Measurements from ENCODE around the gene ARL17B. TPM values are rescaled to one million over a fixed set of nuclear protein-coding genes. Genes with fewer than 3 reads are reported as not detected.

Gene ARL17B
- total and polyA plus RNA-seq, 2 of the 4 experiments (the other 2 are of a cell fraction), result 4.8 to 6.5 TPM

GRCh38 chr17:46270032-46270431 is 91.5 kb downstream of the ARL17B start:
- Histone ChIP-seq H4K5ac (ENCODE audit: low read depth, low read length) (no peak overlapping the region), H4K20me1 (ENCODE audit: insufficient read depth, low read length) (no peaks in the 10 kb centered on the region), H2AK9ac (replicated peaks; ENCODE audit: low read depth, low read length, poor library complexity) (no peak overlapping the region), H2AK5ac (ENCODE audit: low read depth, low read length) (no peak overlapping the region), H3K14ac (replicated peaks; ENCODE audit: low read depth, low read length) (no peak overlapping the region), H3K56ac (ENCODE audit: extremely low read depth, insufficient read depth, low read length) (no peak overlapping the region), H4K91ac (ENCODE audit: insufficient read depth, low read depth, low read length) (no peak overlapping the region), H3K9ac (ENCODE audit: low read depth, low read length) (no peak overlapping the region), H2BK20ac (ENCODE audit: low read depth, low read length) (no peak overlapping the region), H2AFZ (replicated peaks; ENCODE audit: low read length, poor library complexity) (no peak overlapping the region), H2BK15ac (ENCODE audit: low read depth, low read length) (no peak overlapping the region), H3K23ac (ENCODE audit: low read depth, low read length) (no peak overlapping the region), H2BK120ac (ENCODE audit: low read depth, low read length) (no peak overlapping the region), H3K27ac (ENCODE audit: insufficient read depth, low read length) (no peak overlapping the region), H3K9me1 (ENCODE audit: insufficient read depth, low read length) (no peaks in the 10 kb centered on the region; the same call in 1 of the 2 replicates), H3K27me3 (ENCODE audit: control insufficient read depth, insufficient read depth, low read length) (peaks cover 2% of the 10 kb centered on the region; the same call in 1 of the 2 replicates), H3K4ac (ENCODE audit: low read depth, low read length) (no peak overlapping the region), H4K8ac (ENCODE audit: low read depth in 2 of 2, low read length in 2 of 2) (no peak overlapping the region), H3K4me2 (ENCODE audit: low read depth, low read length) (no peak overlapping the region), H3K18ac (ENCODE audit: low read depth, low read length) (no peak overlapping the region), H3K79me1 (ENCODE audit: low read depth in 1 of 2, low read length in 2 of 2) (peaks cover 0 to 6% of the 10 kb centered on the region in 2 experiments; a peak in 1 of 4 replicates), H3K4me3 (ENCODE audit: insufficient read depth, low read depth, low read length) (no peak overlapping the region), H3K4me1 (ENCODE audit: control insufficient read depth, insufficient read depth, low read length) (peaks cover 11% of the 10 kb centered on the region), H2BK5ac (ENCODE audit: low read depth, low read length, poor library complexity, severe bottlenecking) (no peak overlapping the region), H3K36me3 (ENCODE audit: control insufficient read depth, insufficient read depth, low read length) (no peaks in the 10 kb centered on the region), H3K9me3 (ENCODE audit: control insufficient read depth, insufficient read depth, low read length) (no peaks in the 10 kb centered on the region)
- no peak for DNase-seq
- BruUV-seq (replicated peaks), result no TSS peak
- TF ChIP-seq CHD1 (IDR thresholded peaks at IDR 0.05; ENCODE audit: low read depth, low read length) (no peak), MXI1 (IDR thresholded peaks at IDR 0.05; ENCODE audit: borderline replicate concordance, low read depth, low read length) (no peak), CEBPB (IDR thresholded peaks at IDR 0.05; ENCODE audit: low read depth, low read length) (no peak), SMC3 (IDR thresholded peaks at IDR 0.05; ENCODE audit: low read depth, low read length) (no peak), RCOR1 (IDR thresholded peaks at IDR 0.05; ENCODE audit: insufficient replicate concordance, low read length) (no peak), BHLHE40 (IDR thresholded peaks at IDR 0.05; ENCODE audit: low read depth, low read length) (no peak), FOS (IDR thresholded peaks at IDR 0.05; ENCODE audit: low read depth, low read length) (no peak), ELK1 (IDR thresholded peaks at IDR 0.05; ENCODE audit: borderline replicate concordance, low read depth, low read length) (no peak), NFE2L2 (IDR thresholded peaks at IDR 0.05; ENCODE audit: low read depth, low read length) (no peak)
- TF ChIP-seq, protein P1, sequence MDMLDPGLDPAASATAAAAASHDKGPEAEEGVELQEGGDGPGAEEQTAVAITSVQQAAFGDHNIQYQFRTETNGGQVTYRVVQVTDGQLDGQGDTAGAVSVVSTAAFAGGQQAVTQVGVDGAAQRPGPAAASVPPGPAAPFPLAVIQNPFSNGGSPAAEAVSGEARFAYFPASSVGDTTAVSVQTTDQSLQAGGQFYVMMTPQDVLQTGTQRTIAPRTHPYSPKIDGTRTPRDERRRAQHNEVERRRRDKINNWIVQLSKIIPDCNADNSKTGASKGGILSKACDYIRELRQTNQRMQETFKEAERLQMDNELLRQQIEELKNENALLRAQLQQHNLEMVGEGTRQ (IDR thresholded peaks at IDR 0.05; ENCODE audit: low read depth, low read length), result no peak
- ChIA-PET POLR2A (ENCODE audit: unreplicated experiment) (no interaction called here), CTCF (no interaction called here)
- dilution Hi-C loops (cut with HindIII; ENCODE audit: low sequenced_read_pairs, unreplicated experiment), result no loop called here
- WGBS, 2 experiments (ENCODE audit: extremely low coverage in 2 of 2, insufficient read length in 1 of 2), result no CpG with 5 or more reads among the region's 5 CpGs
- no peak for ATAC-seq (ENCODE audit: low read depth)
- intact Hi-C loops (cut with micrococcal nuclease), result no loop called here
- in situ Hi-C loops (cut with MboI; ENCODE audit: low sequenced_read_pairs), result loop anchor here (25.0 kb wide), 1 partner anchor 683 kb away; no protein-coding TSS in a partner anchor
